ENCODE results near the gene NXPE3.

The NXPE3 gene

DNA sequence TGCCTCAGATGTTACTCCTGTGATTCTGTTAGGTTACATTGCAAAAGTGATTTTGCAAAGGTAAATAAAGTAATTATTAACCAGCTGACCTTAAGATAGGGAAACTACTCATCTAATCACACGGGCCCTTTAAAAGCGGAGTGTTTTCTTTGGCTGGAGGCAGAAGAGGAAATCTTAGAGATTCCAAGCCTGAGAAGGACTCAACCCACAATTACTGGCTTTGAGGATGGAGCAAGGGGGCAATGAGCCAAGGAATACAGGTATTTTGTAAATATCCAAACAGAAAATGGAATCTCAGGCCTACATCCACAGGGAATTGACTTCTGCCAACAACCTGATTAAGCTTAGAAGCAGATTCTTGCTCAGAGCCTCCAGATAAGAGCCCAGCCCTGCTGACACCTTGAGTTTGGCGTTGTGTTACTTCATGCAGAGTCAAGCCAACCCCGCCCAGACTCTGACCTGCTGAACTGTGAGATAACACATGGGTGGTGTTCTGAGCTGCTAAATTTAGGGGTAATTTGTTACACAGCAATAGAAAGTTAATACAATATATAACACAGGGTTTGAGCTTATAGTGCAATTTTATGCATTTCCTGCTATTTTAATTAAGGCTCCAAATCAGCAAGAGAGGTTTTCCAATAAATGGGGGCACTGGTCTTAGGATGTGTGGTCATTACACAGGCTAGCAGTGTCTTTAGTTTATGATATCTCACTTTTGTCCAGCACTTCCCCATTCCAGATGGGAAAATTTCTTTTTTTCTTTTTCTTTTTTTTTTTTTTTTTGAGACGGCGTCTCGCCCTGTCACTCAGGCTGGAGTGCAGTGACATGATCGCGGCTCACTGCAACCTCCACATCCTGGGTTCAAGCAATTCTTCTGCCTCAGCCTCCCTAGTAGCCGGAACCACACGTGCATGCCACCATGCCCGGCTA lies 89.8 kb downstream of the NXPE3 start:
- Histone ChIP-seq H3K9me2 (replicated peaks; ENCODE audit: control insufficient read depth, low read length) (no peaks in the 10 kb centered on the region), H3K4me1 (ENCODE audit: control insufficient read depth, low read length) (peaks cover 11% of the 10 kb centered on the region), H3K4me3 (ENCODE audit: low read length) (no peak overlapping the region), H3K9me3 (ENCODE audit: control insufficient read depth, insufficient read depth, low read length) (no peaks in the 10 kb centered on the region), H4K20me1 (ENCODE audit: control insufficient read depth, insufficient read depth, low read depth, low read length) (no peaks in the 10 kb centered on the region), H3F3A (ENCODE audit: control insufficient read depth, insufficient read depth) (peaks cover 13% of the 10 kb centered on the region), H3K27me3 (ENCODE audit: control insufficient read depth, low read length) (no peaks in the 10 kb centered on the region), H3K36me3 (ENCODE audit: control insufficient read depth, low read length) (no peaks in the 10 kb centered on the region), H3K79me2 (ENCODE audit: control insufficient read depth, low read length) (no peaks in the 10 kb centered on the region), H3K4me2 (ENCODE audit: low read length) (no peak overlapping the region), H3K27ac (ENCODE audit: low read depth, low read length) (no peak overlapping the region)
- TF ChIP-seq, protein P1, sequence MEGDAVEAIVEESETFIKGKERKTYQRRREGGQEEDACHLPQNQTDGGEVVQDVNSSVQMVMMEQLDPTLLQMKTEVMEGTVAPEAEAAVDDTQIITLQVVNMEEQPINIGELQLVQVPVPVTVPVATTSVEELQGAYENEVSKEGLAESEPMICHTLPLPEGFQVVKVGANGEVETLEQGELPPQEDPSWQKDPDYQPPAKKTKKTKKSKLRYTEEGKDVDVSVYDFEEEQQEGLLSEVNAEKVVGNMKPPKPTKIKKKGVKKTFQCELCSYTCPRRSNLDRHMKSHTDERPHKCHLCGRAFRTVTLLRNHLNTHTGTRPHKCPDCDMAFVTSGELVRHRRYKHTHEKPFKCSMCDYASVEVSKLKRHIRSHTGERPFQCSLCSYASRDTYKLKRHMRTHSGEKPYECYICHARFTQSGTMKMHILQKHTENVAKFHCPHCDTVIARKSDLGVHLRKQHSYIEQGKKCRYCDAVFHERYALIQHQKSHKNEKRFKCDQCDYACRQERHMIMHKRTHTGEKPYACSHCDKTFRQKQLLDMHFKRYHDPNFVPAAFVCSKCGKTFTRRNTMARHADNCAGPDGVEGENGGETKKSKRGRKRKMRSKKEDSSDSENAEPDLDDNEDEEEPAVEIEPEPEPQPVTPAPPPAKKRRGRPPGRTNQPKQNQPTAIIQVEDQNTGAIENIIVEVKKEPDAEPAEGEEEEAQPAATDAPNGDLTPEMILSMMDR (IDR thresholded peaks at IDR 0.05; ENCODE audit: low read depth, low read length, poor library complexity, severe bottlenecking): no peak
- no peak for TF ChIP-seq EZH2phosphoT487 (IDR thresholded peaks at IDR 0.05; ENCODE audit: borderline replicate concordance, low read length)

DNA sequence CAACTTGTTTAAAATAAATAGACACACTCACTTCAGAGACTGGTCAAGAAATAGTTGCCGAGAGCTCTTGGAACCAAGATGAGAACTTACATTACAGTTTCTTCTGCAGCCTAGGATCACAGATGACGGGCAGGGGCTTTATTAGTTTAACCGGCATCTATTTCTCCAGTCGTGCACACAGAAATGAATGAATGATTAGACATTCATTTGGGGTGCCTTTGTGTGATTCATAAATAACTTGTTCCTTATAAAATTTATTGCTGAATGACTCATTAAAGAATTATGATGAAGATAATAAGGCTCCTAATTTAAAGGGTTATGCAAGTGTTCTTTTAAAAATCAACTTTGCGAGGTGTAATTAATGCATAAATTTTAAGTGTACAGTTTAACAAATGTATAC lies 91.1 kb downstream of the NXPE3 start:
- Histone ChIP-seq H3K27ac (ENCODE audit: low read depth, low read length) (no peak overlapping the region), H3K4me3 (ENCODE audit: low read length) (no peak overlapping the region), H3K79me2 (ENCODE audit: control insufficient read depth, low read length) (no peaks in the 10 kb centered on the region), H4K20me1 (ENCODE audit: control insufficient read depth, insufficient read depth, low read depth, low read length) (no peaks in the 10 kb centered on the region), H3K9me3 (ENCODE audit: control insufficient read depth, insufficient read depth, low read length) (no peaks in the 10 kb centered on the region), H3K27me3 (ENCODE audit: control insufficient read depth, low read length) (no peaks in the 10 kb centered on the region), H3K36me3 (ENCODE audit: control insufficient read depth, low read length) (no peaks in the 10 kb centered on the region), H3F3A (ENCODE audit: control insufficient read depth, insufficient read depth) (peaks cover 11% of the 10 kb centered on the region), H3K9me2 (replicated peaks; ENCODE audit: control insufficient read depth, low read length) (no peaks in the 10 kb centered on the region), H3K4me2 (ENCODE audit: low read length) (no peak overlapping the region), H3K4me1 (ENCODE audit: control insufficient read depth, low read length) (peaks cover 11% of the 10 kb centered on the region)
- TF ChIP-seq, protein P1 (IDR thresholded peaks at IDR 0.05; ENCODE audit: low read depth, low read length, poor library complexity, severe bottlenecking): no peak
- no peak for TF ChIP-seq EZH2phosphoT487 (IDR thresholded peaks at IDR 0.05; ENCODE audit: borderline replicate concordance, low read length)

DNA sequence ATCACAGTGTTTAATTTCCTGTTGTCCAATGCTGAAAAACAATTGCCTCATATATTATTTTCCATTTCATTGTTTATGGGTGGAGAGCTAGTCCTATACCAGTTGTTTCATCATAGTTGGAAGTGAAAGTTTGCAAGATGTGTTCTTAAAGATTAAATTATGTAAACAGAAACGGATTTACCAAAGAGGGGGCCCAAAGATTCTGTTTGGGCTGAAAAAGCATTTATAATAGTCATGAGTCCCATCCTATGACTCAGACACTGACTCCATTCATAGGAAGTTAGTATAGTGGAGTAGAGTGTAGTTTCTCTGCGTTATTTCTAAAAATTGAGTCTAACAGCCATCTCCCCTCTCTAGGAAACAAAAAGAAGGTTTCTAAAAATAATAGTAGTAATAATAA lies 94.6 kb downstream of the NXPE3 start:
- Histone ChIP-seq H3K27ac (ENCODE audit: low read depth, low read length) (no peak overlapping the region), H3K9me2 (replicated peaks; ENCODE audit: control insufficient read depth, low read length) (no peaks in the 10 kb centered on the region), H4K20me1 (ENCODE audit: control insufficient read depth, insufficient read depth, low read depth, low read length) (no peaks in the 10 kb centered on the region), H3K9me3 (ENCODE audit: control insufficient read depth, insufficient read depth, low read length) (no peaks in the 10 kb centered on the region), H3F3A (ENCODE audit: control insufficient read depth, insufficient read depth) (no peaks in the 10 kb centered on the region), H3K4me1 (ENCODE audit: control insufficient read depth, low read length) (peaks cover 14% of the 10 kb centered on the region), H3K27me3 (ENCODE audit: control insufficient read depth, low read length) (no peaks in the 10 kb centered on the region), H3K4me3 (ENCODE audit: low read length) (no peak overlapping the region), H3K36me3 (ENCODE audit: control insufficient read depth, low read length) (no peaks in the 10 kb centered on the region), H3K79me2 (ENCODE audit: control insufficient read depth, low read length) (no peaks in the 10 kb centered on the region), H3K4me2 (ENCODE audit: low read length) (no peak overlapping the region)
- TF ChIP-seq, protein P1 (IDR thresholded peaks at IDR 0.05; ENCODE audit: low read depth, low read length, poor library complexity, severe bottlenecking): no peak
- TF ChIP-seq EZH2phosphoT487 (IDR thresholded peaks at IDR 0.05; ENCODE audit: borderline replicate concordance, low read length): no peak
